DND-41 (cell line): ENCODE data around the gene CRNKL1.

Experiments used
- ATAC-seq: fragments of 200-7000 bp; cut with Tn5 transposase; 3 replicates; pipeline ENCODE4 v1.9.1; 2021; ENCODE audit warnings: low read depth; ENCODE audit not compliant: insufficient read depth
- DNase-seq: peaks from one replicate; pipeline ENCODE4 v3.0.0-alpha.2; 2020
- H2AFZ ChIP-seq: 2 replicates; pipeline ENCODE4 v1.6.0; 2012; ENCODE audit warnings: low read depth, low read length
- H3K27ac ChIP-seq: 2 replicates; pipeline ENCODE4 v1.5.1; 2012; ENCODE audit warnings: low read length, inconsistent platforms
- H3K27me3 ChIP-seq: fragments of 200-600 bp; sonication (generic); 2 replicates; pipeline ENCODE4 v1.6.0; 2012; ENCODE audit warnings: low read length, mild to moderate bottlenecking, inconsistent platforms; ENCODE audit not compliant: insufficient read depth, poor library complexity
- H3K36me3 ChIP-seq: 2 replicates; pipeline ENCODE4 v1.5.1; 2012; ENCODE audit warnings: low read length, inconsistent platforms; ENCODE audit not compliant: insufficient read depth
- H3K4me1 ChIP-seq: 2 replicates; pipeline ENCODE4 v1.5.1; 2012; ENCODE audit warnings: mild to moderate bottlenecking, low read length; ENCODE audit not compliant: insufficient read depth
- H3K4me2 ChIP-seq: 2 replicates; pipeline ENCODE4 v1.6.0; 2012; ENCODE audit warnings: mild to moderate bottlenecking, moderate library complexity, low read length, inconsistent platforms; ENCODE audit not compliant: insufficient read depth
- H3K4me3 ChIP-seq, 2 experiments: fragments of 200-600 bp in 1 of 2; shearing (Covaris generic) in 1 of 2; 2 replicates each; pipeline ENCODE4 v1.5.1; 2012 to 2016; ENCODE audit warnings: inconsistent platforms in 2 of 2, low read length in 2 of 2, mild to moderate bottlenecking in 2 of 2, low read depth in 1 of 2, moderate library complexity in 1 of 2
- H3K79me2 ChIP-seq: 2 replicates; pipeline ENCODE4 v1.6.0; 2012; ENCODE audit warnings: low read length, inconsistent platforms; ENCODE audit not compliant: insufficient read depth
- H3K9ac ChIP-seq: 2 replicates; pipeline ENCODE4 v1.6.0; 2012; ENCODE audit warnings: low read depth, mild to moderate bottlenecking, inconsistent platforms, low read length, moderate library complexity
- H3K9me3 ChIP-seq: 2 replicates; pipeline ENCODE4 v1.5.1; 2012; ENCODE audit warnings: low read length, moderate library complexity, mild to moderate bottlenecking, inconsistent platforms; ENCODE audit not compliant: insufficient read depth, severe bottlenecking
- H4K20me1 ChIP-seq: 2 replicates; pipeline ENCODE4 v1.6.0; 2012; ENCODE audit warnings: low read length; ENCODE audit not compliant: insufficient read depth
- CTCF ChIP-seq: IDR thresholded peaks from 2 replicates; pipeline ENCODE4 v1.5.1; 2012; ENCODE audit warnings: borderline replicate concordance, low read length, moderate library complexity, mild to moderate bottlenecking; ENCODE audit not compliant: poor library complexity, severe bottlenecking; ENCODE audit errors: extremely low read depth
- EZH2 ChIP-seq: IDR thresholded peaks from 3 replicates; pipeline ENCODE4 v1.6.1; 2012; ENCODE audit warnings: borderline replicate concordance, low read depth, mild to moderate bottlenecking, moderate library complexity, low read length, inconsistent platforms; ENCODE audit not compliant: severe bottlenecking

CRNKL1 gene

GRCh38 chr20:20017001-20017843 is 35.0 kb downstream of the CRNKL1 start, which contains the start of gene NAA20:
TSS of gene NAA20 (plus strand) at chr20:20017362. CDS start at chr20:20017397, 35 bp downstream.
- peaks cover 19% of the 10 kb centered on the region for H3K36me3 ChIP-seq
- ATAC-seq = peak; percentile 98
- H3K4me2 ChIP-seq = peak within 1 kb of the TSS; percentile 87
- no peaks in the 10 kb centered on the region for H3K27me3 ChIP-seq
- H4K20me1 ChIP-seq = peaks cover 38% of the 10 kb centered on the region
- peak within 1 kb of the TSS; percentile 80 for H2AFZ ChIP-seq
- peaks cover 42% of the 10 kb centered on the region for H3K4me1 ChIP-seq
- peak within 1 kb of the TSS; percentile 94 to 99 for H3K4me3 ChIP-seq
- peak; percentile 92 for DNase-seq
- peaks cover 54% of the 10 kb centered on the region for H3K79me2 ChIP-seq
- H3K9ac ChIP-seq = peak within 1 kb of the TSS; percentile 92
- no peaks in the 10 kb centered on the region for H3K9me3 ChIP-seq
- TF ChIP-seq CTCF (peak; percentile 82), EZH2 (no peak)
- peak within 1 kb of the TSS; percentile 75 for H3K27ac ChIP-seq

- ATAC-seq (no peak), DNase-seq (no peak)
- H2AFZ ChIP-seq = no peak overlapping the region
Observed at GRCh38 chr20:20014659-20015058, 37.6 kb downstream of the CRNKL1 start.

GRCh38 chr20:20012541-20012940 is 39.7 kb downstream of the CRNKL1 start:
- ATAC-seq (no peak), DNase-seq (no peak)
- Histone ChIP-seq H4K20me1 (peaks cover under 1% of the 10 kb centered on the region), H3K4me3 (no peak overlapping the region), H3K9ac (no peak overlapping the region), H3K27me3 (peaks cover 11% of the 10 kb centered on the region), H3K79me2 (peaks cover 8% of the 10 kb centered on the region), H3K9me3 (no peaks in the 10 kb centered on the region), H3K4me2 (no peak overlapping the region), H3K4me1 (peaks cover 8% of the 10 kb centered on the region), H2AFZ (no peak overlapping the region), H3K27ac (no peak overlapping the region), H3K36me3 (no peaks in the 10 kb centered on the region; the same call in 1 of the 2 replicates)
- no peak for TF ChIP-seq CTCF
- TF ChIP-seq EZH2 = no peak

More at GRCh38 chr20:20014659-20015058, 37.6 kb downstream of the CRNKL1 start:
- TF ChIP-seq EZH2 = no peak
- no peak for TF ChIP-seq CTCF
- no peak overlapping the region for H3K9ac ChIP-seq
- H3K4me2 ChIP-seq = no peak overlapping the region
- no peak overlapping the region for H3K27ac ChIP-seq
- H3K4me1 ChIP-seq = peaks cover 27% of the 10 kb centered on the region
- peaks cover 29% of the 10 kb centered on the region for H3K79me2 ChIP-seq
- no peaks in the 10 kb centered on the region for H3K9me3 ChIP-seq
- no peak overlapping the region for H3K4me3 ChIP-seq
- peaks cover 3% of the 10 kb centered on the region for H3K27me3 ChIP-seq
- peaks cover 17% of the 10 kb centered on the region for H4K20me1 ChIP-seq
- peaks cover 10% of the 10 kb centered on the region for H3K36me3 ChIP-seq
